GM18519 (cell line): ENCODE results near the gene TGFBR2.
A peak's percentile ranks its signal among the peaks of the same experiment; 100 is the strongest.

Source experiments
- ATAC-seq: cut with Tn5 transposase; IDR thresholded peaks from one replicate; pipeline ENCODE4 v1.9.1; 2021; ENCODE audit warnings: mild to moderate bottlenecking, moderate library complexity; ENCODE audit not compliant: unreplicated experiment, low FRiP score

Gene TGFBR2

GRCh38 chr3:30633718-30634117 lies 27.3 kb downstream of the TGFBR2 start:
- ATAC-seq, result no peak

- no peak for ATAC-seq
Measured at GRCh38 chr3:30634761-30635735, 28.6 kb downstream of the TGFBR2 start.

- ATAC-seq, result no peak
Measured at GRCh38 chr3:30637310-30638219, 31.2 kb downstream of the TGFBR2 start.

- ATAC-seq, result no peak
Measured at GRCh38 chr3:30638685-30639412, 32.4 kb downstream of the TGFBR2 start.

- ATAC-seq, result peak; percentile 83
Measured at GRCh38 chr3:30639937-30640336, 33.5 kb downstream of the TGFBR2 start.

GRCh38 chr3:30640851-30641250 lies 34.5 kb downstream of the TGFBR2 start:
- no peak for ATAC-seq

GRCh38 chr3:30641416-30642251 lies 35.2 kb downstream of the TGFBR2 start:
- ATAC-seq, result no peak

GRCh38 chr3:30642849-30643361 lies 36.5 kb downstream of the TGFBR2 start:
- ATAC-seq, result peak; percentile 18

- no peak for ATAC-seq
Measured at GRCh38 chr3:30643763-30644462, 37.5 kb downstream of the TGFBR2 start.

GRCh38 chr3:30644615-30645014 lies 38.2 kb downstream of the TGFBR2 start:
- peak; percentile 56 for ATAC-seq

- ATAC-seq, result no peak
Measured at GRCh38 chr3:30645077-30645476, 38.7 kb downstream of the TGFBR2 start.

GRCh38 chr3:30646181-30646876 lies 39.9 kb downstream of the TGFBR2 start:
- ATAC-seq, result no peak

- ATAC-seq, result no peak
Measured at GRCh38 chr3:30646961-30647752, 40.8 kb downstream of the TGFBR2 start.

GRCh38 chr3:30648670-30649357 lies 42.4 kb downstream of the TGFBR2 start:
- no peak for ATAC-seq

GRCh38 chr3:30649572-30650318 lies 43.3 kb downstream of the TGFBR2 start:
- ATAC-seq, result peak; percentile 62

- no peak for ATAC-seq
Measured at GRCh38 chr3:30650348-30650995, 44.1 kb downstream of the TGFBR2 start.
